ENCODE data around the gene SLC35F3.

Gene SLC35F3

GRCh38 chr1:234265321-234265720 lies 360.8 kb downstream of the SLC35F3 start:
- DNase-seq: no peak

DNA sequence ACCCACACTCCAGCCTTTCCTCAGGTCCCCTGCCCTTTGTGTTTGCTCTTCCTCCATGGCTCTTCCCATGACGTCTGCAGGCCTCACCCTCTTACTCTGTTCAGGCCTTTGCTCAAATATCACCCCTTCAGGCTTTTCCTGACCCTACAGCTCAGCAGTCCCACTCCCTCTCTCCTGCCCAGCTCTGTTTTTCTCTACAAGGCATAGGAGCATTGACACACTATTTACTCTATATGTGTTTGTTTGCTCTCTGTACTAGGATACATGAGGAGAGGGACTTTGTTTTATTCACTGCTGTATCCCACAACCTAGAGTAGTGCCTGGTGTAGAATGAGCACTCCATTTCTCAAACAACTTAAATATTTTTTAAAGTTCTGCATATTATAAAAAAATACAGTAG lies 361.4 kb downstream of the SLC35F3 start:
- DNase-seq: no peak

GRCh38 chr1:234270093-234270492 lies 365.6 kb downstream of the SLC35F3 start:
- no peak for DNase-seq

DNA sequence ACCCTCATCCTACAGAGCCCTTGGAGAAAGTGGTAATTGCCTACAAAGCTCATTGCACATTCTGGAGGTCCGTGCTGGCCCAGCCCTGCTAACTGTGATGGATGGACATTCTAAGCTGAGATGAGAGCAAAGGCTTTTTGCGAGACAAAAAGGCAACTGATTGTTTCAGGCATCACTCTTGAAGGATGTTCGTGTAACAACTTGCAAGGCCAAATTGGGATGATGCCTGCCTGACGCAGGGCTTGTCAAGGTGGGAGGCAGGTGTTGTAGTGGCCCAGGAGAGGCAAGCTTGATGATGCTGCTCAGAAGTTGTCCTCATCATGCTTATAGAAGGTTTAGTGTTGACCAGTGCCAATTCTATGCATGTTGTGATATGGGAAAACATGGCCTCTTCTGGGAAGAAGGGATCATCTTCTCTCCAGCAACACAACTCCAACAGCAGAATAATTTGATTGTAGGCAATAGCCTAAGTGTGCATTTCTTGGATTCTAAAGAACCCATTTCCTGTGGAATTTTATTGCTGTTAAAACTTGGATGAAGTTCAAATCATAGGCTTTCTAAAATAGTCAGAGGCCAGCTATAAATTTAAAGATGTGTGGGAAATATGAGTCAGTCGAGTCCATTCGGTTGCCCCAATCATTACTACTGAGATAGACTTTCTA lies 366.2 kb downstream of the SLC35F3 start:
- no peak for DNase-seq

- DNase-seq: peak; percentile 5
Measured at GRCh38 chr1:234271243-234271606, 366.7 kb downstream of the SLC35F3 start.

GRCh38 chr1:234272656-234273312 lies 368.3 kb downstream of the SLC35F3 start:
- DNase-seq: peak; percentile 69

- no peak for DNase-seq
Measured at GRCh38 chr1:234273981-234274380, 369.5 kb downstream of the SLC35F3 start.

GRCh38 chr1:234276151-234276788 lies 371.8 kb downstream of the SLC35F3 start:
- DNase-seq: peak; percentile 11

DNA sequence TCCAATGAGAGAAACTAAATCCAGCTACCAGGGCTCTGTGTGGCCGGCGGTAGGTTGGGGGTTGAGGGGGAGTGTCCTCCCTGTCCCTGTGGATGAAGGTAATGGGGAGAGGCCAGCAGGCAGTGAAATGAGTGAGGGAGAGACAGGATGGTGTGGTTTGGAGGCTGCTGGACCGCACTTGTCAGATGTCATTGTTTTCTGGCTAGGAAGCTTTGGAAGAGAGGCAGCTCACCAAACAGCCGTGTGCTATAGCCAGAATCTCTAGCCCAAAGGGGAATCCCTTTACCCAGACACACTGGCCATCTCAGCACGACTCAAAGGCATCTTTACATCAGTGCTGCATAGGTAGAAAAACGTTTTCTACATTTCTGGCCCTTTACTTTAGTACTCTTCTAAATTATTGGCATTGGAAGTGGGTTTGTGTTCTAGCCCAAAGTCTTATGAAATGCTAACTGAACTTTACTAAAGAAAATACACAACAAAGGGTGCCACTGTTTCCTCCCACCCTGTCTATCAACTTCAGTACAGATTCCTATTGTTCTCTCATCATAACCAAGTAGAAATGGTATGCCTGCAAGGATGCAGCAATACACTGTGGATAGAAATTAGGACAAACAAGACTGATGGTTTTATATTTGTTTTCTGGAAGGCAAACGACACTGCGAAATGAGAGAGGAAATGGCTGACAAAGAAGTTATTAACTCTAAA lies 372.8 kb downstream of the SLC35F3 start:
- DNase-seq: no peak

- no peak for DNase-seq
Measured at GRCh38 chr1:234279021-234279420, 374.5 kb downstream of the SLC35F3 start.

GRCh38 chr1:234280500-234280899 lies 376.0 kb downstream of the SLC35F3 start:
- DNase-seq: no peak

GRCh38 chr1:234281826-234282489 lies 377.5 kb downstream of the SLC35F3 start:
- DNase-seq: peak; percentile 32

DNA sequence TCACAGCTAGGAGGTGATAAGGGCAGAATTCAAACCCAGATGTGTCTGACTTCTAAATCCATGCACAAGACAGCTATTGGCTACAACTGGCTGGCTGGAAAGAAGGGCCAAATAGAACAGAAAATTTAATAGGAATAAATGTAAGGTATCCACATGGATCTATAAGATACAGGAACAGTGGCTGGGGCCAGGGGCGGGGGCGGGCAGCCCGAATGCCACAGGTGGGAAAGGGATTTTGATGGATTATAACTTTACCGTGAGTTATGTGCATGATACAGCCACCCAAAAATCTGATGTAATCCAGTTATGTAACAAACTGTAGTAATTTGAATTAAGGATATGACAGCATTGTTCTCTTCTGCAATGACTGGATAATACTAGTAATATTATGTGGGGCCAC lies 381.7 kb downstream of the SLC35F3 start:
- DNase-seq: no peak

GRCh38 chr1:234288946-234289345 lies 384.5 kb downstream of the SLC35F3 start:
- DNase-seq: no peak

DNA sequence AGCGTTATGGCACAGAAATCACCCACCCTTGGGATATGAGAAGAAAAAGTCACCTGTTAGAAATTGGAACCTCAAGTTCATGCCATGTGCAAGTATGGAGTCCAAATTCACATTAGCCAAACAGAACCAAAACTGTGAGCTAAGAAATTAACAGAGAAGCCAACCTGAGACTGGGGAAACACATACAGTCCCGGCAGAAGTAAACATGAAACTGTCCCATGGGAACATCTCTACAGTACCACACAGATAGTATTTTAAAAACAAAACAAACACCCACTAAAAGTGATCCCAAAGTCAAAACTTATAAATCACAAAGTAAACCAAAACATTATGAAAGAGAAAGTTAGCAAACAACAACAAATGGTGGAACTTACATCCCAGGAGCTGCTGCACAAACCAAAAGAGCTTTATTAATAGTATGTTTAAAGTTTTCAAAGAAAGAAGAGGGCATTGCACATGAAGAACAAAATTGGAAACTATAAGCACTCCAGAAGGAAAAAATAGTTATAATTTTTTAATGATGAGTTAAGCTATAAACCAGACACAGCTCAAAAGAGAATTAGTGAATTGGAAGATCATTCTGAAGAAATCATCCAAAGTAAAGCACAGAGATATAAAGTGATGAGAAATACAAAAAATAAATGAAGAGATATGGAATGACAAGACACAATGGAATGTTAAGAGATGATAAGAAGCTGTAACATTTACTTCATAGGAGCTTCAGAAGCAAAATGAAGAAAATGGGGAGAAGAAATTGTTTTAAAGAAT lies 385.2 kb downstream of the SLC35F3 start:
- no peak for DNase-seq

- DNase-seq: no peak
Measured at GRCh38 chr1:234292011-234292410, 387.5 kb downstream of the SLC35F3 start.

DNA sequence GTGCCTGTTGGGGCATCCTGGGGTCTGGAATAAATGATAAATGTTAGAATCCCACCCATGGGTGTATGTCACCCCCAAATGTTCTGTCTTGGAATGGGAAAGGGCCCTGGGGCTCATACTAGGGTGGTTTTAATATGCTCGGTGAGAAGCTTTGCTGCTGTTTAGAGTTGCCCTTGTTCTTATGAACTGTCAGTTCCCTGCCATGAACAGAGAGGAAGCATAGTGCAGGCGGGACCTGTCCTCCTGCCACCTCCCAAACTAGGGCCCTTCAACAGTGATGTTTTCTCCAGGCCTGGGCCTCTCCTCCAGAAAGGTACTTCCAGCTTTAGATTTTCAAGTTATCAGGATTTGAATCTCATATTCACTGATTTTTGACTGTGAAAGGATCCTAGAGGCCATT lies 388.1 kb downstream of the SLC35F3 start:
- no peak for DNase-seq

DNA sequence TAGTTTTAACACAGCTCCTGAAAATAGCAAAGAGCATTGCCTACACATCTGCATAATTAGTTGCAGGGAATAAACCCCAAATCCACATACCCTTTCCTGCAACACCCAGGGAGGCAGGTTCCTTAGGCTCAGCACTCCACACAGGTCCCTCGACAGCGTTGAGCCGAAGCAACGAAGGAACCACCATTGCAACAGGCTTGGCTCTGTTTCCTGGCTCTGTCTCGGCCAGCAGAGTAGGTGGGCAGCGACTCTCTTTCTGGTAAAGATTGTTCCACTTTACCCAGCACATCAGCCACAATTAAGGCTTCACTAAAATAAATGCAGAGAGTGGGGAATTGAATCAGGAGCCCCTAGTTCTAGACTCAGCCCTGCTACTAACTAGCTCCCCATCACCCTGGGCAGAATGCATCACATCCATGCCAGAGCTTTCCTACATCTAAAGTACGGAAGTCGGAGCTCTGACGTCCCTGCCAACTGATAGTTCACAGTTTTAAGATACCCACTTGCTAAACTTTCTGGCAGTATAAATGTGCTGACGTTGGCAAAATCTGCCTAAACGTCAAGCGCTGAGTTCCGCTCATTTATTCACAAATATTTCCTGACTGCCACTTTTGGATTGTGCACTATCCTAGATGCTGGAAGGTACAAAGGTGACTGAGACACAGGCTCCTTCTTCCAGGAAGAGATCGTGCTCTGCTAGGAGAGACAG lies 389.8 kb downstream of the SLC35F3 start:
- DNase-seq: no peak

GRCh38 chr1:234295068-234295467 lies 390.6 kb downstream of the SLC35F3 start:
- peak; percentile 48 for DNase-seq

DNA sequence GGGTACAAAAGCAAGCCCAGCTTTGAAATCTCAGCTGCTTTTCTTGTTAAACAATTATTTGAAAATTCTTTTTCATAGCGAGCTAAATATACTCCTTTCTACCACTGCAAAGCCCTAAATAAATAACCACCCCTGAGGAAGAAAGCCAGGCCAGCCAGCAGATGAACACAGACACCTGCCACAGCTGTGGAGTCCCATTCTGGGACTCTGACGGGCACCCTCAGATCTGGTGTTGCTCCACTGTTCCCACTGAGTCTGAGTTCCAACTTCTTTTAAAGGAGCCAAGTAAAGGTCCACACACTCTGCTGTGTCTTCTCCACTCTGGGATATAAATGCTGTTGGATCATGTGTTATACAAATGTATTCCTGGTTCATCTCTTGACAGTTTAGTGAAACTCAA lies 391.1 kb downstream of the SLC35F3 start:
- no peak for DNase-seq

- DNase-seq: no peak
Measured at GRCh38 chr1:234296496-234296895, 392.0 kb downstream of the SLC35F3 start.

DNA sequence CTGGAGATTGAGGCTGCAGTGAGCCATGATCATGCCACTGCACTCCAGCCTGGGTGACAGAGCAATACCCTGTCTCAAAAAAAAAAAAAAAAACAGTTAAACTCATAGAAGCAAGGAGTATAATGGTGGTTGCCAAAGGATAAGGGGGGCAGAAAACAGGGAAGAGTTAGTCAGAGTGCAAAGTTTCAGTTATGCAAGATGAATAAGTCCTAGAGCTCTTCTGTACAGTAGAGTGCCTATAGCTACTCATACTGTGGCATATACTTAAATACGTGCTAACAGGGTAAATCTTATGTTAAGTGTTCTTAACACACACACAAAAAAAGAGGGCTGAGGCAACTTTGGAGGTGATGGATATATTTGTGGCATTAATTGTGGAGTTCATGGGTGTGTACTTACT lies 393.2 kb downstream of the SLC35F3 start:
- no peak for DNase-seq

Measured in NCI-H2171 treated with DMSO at 0.1 percent for 48 hours (cell line).